ENCODE measurements around the gene PRSS36.

PRSS36 gene

GRCh38 chr16:31131416-31131815, 18.4 kb downstream of the PRSS36 start:
- TF ChIP-seq, protein P1, sequence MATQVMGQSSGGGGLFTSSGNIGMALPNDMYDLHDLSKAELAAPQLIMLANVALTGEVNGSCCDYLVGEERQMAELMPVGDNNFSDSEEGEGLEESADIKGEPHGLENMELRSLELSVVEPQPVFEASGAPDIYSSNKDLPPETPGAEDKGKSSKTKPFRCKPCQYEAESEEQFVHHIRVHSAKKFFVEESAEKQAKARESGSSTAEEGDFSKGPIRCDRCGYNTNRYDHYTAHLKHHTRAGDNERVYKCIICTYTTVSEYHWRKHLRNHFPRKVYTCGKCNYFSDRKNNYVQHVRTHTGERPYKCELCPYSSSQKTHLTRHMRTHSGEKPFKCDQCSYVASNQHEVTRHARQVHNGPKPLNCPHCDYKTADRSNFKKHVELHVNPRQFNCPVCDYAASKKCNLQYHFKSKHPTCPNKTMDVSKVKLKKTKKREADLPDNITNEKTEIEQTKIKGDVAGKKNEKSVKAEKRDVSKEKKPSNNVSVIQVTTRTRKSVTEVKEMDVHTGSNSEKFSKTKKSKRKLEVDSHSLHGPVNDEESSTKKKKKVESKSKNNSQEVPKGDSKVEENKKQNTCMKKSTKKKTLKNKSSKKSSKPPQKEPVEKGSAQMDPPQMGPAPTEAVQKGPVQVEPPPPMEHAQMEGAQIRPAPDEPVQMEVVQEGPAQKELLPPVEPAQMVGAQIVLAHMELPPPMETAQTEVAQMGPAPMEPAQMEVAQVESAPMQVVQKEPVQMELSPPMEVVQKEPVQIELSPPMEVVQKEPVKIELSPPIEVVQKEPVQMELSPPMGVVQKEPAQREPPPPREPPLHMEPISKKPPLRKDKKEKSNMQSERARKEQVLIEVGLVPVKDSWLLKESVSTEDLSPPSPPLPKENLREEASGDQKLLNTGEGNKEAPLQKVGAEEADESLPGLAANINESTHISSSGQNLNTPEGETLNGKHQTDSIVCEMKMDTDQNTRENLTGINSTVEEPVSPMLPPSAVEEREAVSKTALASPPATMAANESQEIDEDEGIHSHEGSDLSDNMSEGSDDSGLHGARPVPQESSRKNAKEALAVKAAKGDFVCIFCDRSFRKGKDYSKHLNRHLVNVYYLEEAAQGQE (IDR thresholded peaks at IDR 0.05; ENCODE audit: low read depth): no peak
- TF ChIP-seq TAF1 (IDR thresholded peaks at IDR 0.05; ENCODE audit: low read depth): 0 out of 2 replicates have a peak, but pooled peaks have one; percentile 35

DNA sequence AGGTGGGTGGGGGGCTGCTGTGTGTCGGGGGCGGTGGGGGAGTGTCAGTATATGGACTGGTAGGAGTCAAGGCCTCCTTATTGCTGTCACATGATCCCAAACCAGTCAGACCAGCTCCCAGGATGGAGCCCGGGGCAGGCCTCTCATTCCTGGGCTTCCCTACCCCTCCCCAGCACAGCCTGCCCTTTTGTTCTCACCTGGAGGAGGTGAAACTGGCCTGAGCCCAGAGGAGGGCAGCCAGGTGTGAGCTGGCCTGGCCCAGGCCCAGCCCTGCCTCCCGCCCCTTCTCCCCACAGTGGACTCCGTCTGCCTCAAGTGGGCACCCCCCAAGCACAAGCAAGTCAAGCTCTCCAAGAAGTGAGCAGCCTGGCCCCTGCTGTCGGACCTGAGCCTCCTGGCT, 19.0 kb downstream of the PRSS36 start:
- TF ChIP-seq, protein P1 (IDR thresholded peaks at IDR 0.05; ENCODE audit: low read depth): no peak
- TF ChIP-seq CEBPB (IDR thresholded peaks at IDR 0.05): no peak
- TF ChIP-seq NFIC (IDR thresholded peaks at IDR 0.05): peak; percentile 95
- no peak; the same call in 1 of the 2 replicates for TF ChIP-seq RAD21 (IDR thresholded peaks at IDR 0.05; ENCODE audit: low read depth)
- 0 out of 2 replicates have a peak, but pooled peaks have one; percentile 47 for TF ChIP-seq ZBTB7A (IDR thresholded peaks at IDR 0.05; ENCODE audit: low read depth)
- TF ChIP-seq EGR1 (IDR thresholded peaks at IDR 0.05): no peak
- no peak for TF ChIP-seq CREB1 (IDR thresholded peaks at IDR 0.05; ENCODE audit: low read depth)
- TF ChIP-seq TAF1 (IDR thresholded peaks at IDR 0.05; ENCODE audit: low read depth): no peak
- no peak for TF ChIP-seq FOXM1 (IDR thresholded peaks at IDR 0.05; ENCODE audit: borderline replicate concordance, low read depth)
- peak; percentile 83 for TF ChIP-seq TEAD4 (IDR thresholded peaks at IDR 0.05)
- TF ChIP-seq, protein P2, sequence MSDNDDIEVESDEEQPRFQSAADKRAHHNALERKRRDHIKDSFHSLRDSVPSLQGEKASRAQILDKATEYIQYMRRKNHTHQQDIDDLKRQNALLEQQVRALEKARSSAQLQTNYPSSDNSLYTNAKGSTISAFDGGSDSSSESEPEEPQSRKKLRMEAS (IDR thresholded peaks at IDR 0.05): peak; percentile 54; the same call in 1 of the 2 replicates
- TF ChIP-seq, protein P3, sequence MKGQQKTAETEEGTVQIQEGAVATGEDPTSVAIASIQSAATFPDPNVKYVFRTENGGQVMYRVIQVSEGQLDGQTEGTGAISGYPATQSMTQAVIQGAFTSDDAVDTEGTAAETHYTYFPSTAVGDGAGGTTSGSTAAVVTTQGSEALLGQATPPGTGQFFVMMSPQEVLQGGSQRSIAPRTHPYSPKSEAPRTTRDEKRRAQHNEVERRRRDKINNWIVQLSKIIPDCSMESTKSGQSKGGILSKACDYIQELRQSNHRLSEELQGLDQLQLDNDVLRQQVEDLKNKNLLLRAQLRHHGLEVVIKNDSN (IDR thresholded peaks at IDR 0.05): peak; percentile 94
- TF ChIP-seq YY1 (IDR thresholded peaks at IDR 0.05; ENCODE audit: low read depth): no peak
- TF ChIP-seq EP300 (IDR thresholded peaks at IDR 0.05; ENCODE audit: borderline replicate concordance): peak; percentile 74
- peak; percentile 93 for TF ChIP-seq TCF12 (IDR thresholded peaks at IDR 0.05; ENCODE audit: low read depth)

- TF ChIP-seq YY1 (IDR thresholded peaks at IDR 0.05; ENCODE audit: low read depth) (no peak), NFIC (IDR thresholded peaks at IDR 0.05) (no peak), CEBPB (IDR thresholded peaks at IDR 0.05) (no peak), RAD21 (IDR thresholded peaks at IDR 0.05; ENCODE audit: low read depth) (no peak), EGR1 (IDR thresholded peaks at IDR 0.05) (no peak), ZBTB7A (IDR thresholded peaks at IDR 0.05; ENCODE audit: low read depth) (no peak), TEAD4 (IDR thresholded peaks at IDR 0.05) (no peak), FOXM1 (IDR thresholded peaks at IDR 0.05; ENCODE audit: borderline replicate concordance, low read depth) (no peak)
- TF ChIP-seq, protein P3 (IDR thresholded peaks at IDR 0.05): no peak
- TF ChIP-seq, protein P2 (IDR thresholded peaks at IDR 0.05): no peak
- TF ChIP-seq, protein P1 (IDR thresholded peaks at IDR 0.05; ENCODE audit: low read depth): no peak
Observed at GRCh38 chr16:31130336-31130891, 19.5 kb downstream of the PRSS36 start.

DNA sequence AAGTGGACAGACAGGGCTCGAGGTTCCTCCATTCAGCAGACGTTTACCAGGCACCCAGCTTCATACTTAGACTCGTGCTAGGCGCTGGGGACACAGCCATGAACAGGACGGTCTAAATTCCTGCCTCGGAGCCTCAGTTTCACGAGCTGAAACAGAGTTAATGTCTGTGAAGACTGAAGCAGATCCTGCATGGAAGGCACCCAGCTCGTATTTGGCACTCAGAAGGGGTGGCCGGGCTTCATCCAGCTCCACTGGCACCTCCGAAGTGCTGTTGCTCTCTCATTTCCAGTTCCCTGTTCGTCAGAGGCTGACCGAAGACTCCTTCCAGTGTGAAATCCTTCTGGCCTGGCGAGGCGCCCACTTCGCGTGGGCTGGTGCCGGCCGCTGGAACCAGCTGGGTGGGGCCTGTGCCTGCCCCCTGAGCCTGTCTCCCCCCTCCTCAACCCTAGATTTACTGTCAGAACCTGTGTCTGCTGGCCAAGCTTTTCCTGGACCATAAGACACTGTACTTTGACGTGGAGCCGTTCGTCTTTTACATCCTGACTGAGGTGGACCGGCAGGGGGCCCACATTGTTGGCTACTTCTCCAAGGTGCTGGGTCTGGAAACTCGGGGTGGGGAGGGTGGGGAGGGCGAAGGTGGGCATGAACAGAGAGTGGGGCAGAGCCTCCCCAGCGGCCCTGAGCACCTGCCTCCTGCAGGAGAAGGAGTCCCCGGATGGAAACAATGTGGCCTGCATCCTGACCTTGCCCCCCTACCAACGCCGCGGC, 20.1 kb downstream of the PRSS36 start:
- TF ChIP-seq, protein P2 (IDR thresholded peaks at IDR 0.05): no peak
- TF ChIP-seq FOXM1 (IDR thresholded peaks at IDR 0.05; ENCODE audit: borderline replicate concordance, low read depth): no peak
- TF ChIP-seq TEAD4 (IDR thresholded peaks at IDR 0.05): no peak
- TF ChIP-seq YY1 (IDR thresholded peaks at IDR 0.05; ENCODE audit: low read depth): no peak
- no peak for TF ChIP-seq CEBPB (IDR thresholded peaks at IDR 0.05)
- no peak for TF ChIP-seq TCF12 (IDR thresholded peaks at IDR 0.05; ENCODE audit: low read depth)
- TF ChIP-seq, protein P3 (IDR thresholded peaks at IDR 0.05): no peak
- TF ChIP-seq, protein P1 (IDR thresholded peaks at IDR 0.05; ENCODE audit: low read depth): no peak
- TF ChIP-seq EGR1 (IDR thresholded peaks at IDR 0.05): no peak; the same call in 1 of the 2 replicates
- no peak for TF ChIP-seq RAD21 (IDR thresholded peaks at IDR 0.05; ENCODE audit: low read depth)
- no peak for TF ChIP-seq EP300 (IDR thresholded peaks at IDR 0.05; ENCODE audit: borderline replicate concordance)
- no peak for TF ChIP-seq CREB1 (IDR thresholded peaks at IDR 0.05; ENCODE audit: low read depth)
- TF ChIP-seq TAF1 (IDR thresholded peaks at IDR 0.05; ENCODE audit: low read depth): no peak
- TF ChIP-seq NFIC (IDR thresholded peaks at IDR 0.05): no peak
- TF ChIP-seq ZBTB7A (IDR thresholded peaks at IDR 0.05; ENCODE audit: low read depth): no peak

Data from Ishikawa (cell line).